T-helper 17 cell (primary cell): ENCODE measurements around the gene KRTAP5-1. TPM values are rescaled to one million over a fixed set of nuclear protein-coding genes. Genes with fewer than 3 reads are reported as not detected.

Experiments used
- ATAC-seq: fragments of 150-1000 bp; cut with Tn5 transposase; 2 replicates; pipeline ENCODE4 v1.10.0; 2021; ENCODE audit warnings: mild to moderate bottlenecking, moderate library complexity
- DNase-seq, 3 donors: peaks; one replicate each; pipeline versions ENCODE4 v3.0.0 to v3.0.0-alpha.2; 2020 to 2021
- H3K9me3 ChIP-seq: one replicate; pipeline ENCODE4 v1.7.0; 2013; ENCODE audit warnings: low read length, mild to moderate bottlenecking; ENCODE audit not compliant: control insufficient read depth, poor library complexity, severe bottlenecking
- H3K27ac Mint-ChIP-seq: one replicate; pipeline ENCODE4 v1.8.0; 2022; ENCODE audit warnings: mild to moderate bottlenecking, moderate library complexity, mixed read lengths
- H3K27me3 Mint-ChIP-seq: one replicate; pipeline ENCODE4 v1.8.0; 2022; ENCODE audit warnings: mixed read lengths
- H3K36me3 Mint-ChIP-seq: one replicate; pipeline ENCODE4 v1.8.0; 2022; ENCODE audit warnings: low read depth, mixed read lengths
- H3K4me1 Mint-ChIP-seq: one replicate; pipeline ENCODE4 v1.8.0; 2022; ENCODE audit warnings: mild to moderate bottlenecking, mixed read lengths
- H3K4me3 Mint-ChIP-seq: one replicate; pipeline ENCODE4 v1.8.0; 2022; ENCODE audit warnings: mild to moderate bottlenecking, moderate library complexity, mixed read lengths
- total RNA-seq, 4 donors: library from RNA in 2 of 4; stranded (reverse) in 2 of 4; gene quantifications; one replicate each; pipeline ENCODE4 v1.2.3 and lab custom pipeline; 2022 to 2026

The KRTAP5-1 gene
- total RNA-seq, 2 donors from 2014 or later: not detected

DNA sequence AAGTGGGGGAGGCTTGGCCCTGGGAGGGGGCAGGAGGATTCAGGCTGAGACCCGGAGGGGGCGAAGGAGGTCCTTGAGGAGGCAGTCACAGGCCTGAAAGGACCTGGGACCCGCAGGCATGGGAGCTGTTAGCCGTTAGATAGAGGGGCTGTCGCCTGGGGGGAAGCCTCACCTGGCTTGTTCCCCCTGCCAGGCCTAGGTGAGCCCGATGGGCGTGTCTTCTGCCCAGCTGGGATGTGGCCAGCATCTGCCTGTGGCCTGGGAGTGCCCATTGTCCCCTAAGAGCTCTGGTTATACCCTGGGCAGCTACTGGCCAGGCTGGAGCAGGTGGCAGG, 11.2 kb downstream of the KRTAP5-1 start:
- peak; percentile 3 for ATAC-seq
- Mint-ChIP-seq H3K4me1 (peaks cover 11% of the 10 kb centered on the region), H3K27me3 (no peaks in the 10 kb centered on the region), H3K4me3 (peak overlapping the region; percentile 91), H3K27ac (peak overlapping the region; percentile 89), H3K36me3 (no peaks in the 10 kb centered on the region)
- DNase-seq: no peak
- peaks cover 9% of the 10 kb centered on the region for H3K9me3 ChIP-seq

DNA sequence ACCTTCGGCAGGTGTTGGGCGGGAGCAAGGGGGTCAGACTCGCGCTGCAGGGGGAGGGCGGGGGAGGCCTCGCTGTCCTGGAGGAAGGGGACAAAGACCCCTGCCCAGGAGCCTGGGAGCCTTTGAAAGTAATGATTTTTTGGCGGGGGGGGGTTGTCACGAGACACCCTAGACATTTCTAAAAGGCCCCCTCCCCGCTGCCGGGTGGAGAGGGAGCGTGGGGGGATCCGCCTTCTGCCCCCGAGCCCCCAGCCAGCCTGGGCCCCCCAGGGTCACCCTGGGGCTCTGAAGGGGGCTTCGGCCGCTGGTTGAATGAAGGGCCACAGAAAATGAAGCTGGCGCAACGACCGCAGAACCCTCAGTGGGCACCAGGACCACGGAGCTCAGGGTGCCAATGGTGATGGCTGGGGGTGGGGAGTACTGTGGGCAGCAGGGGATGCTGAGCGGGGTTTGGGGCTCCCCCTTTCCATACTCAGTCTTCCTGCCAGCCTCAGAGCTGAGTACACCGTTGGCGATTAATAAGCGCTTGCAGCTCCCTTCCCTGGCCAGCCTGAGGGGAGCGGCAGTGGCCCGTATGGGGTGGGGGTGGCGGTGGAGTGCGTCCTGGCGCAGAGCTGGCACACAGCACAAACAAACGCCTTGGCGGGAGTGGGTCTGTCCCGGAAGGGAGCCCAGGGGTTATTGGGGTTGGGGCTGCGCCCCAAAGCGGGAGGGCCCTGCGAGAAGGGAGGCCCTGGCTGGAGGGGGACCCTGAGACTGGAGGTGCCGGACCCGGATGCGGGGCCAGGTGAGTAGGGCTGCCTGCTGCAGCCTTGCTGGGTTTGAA, 11.8 kb downstream of the KRTAP5-1 start:
- Mint-ChIP-seq H3K36me3 (no peaks in the 10 kb centered on the region), H3K27me3 (no peaks in the 10 kb centered on the region), H3K4me1 (peaks cover 13% of the 10 kb centered on the region), H3K4me3 (peak overlapping the region; percentile 91), H3K27ac (peak overlapping the region; percentile 89)
- peaks cover 4% of the 10 kb centered on the region for H3K9me3 ChIP-seq
- DNase-seq (peak in 1 of 3 donors; percentile 37), ATAC-seq (peak; percentile 18)

DNA sequence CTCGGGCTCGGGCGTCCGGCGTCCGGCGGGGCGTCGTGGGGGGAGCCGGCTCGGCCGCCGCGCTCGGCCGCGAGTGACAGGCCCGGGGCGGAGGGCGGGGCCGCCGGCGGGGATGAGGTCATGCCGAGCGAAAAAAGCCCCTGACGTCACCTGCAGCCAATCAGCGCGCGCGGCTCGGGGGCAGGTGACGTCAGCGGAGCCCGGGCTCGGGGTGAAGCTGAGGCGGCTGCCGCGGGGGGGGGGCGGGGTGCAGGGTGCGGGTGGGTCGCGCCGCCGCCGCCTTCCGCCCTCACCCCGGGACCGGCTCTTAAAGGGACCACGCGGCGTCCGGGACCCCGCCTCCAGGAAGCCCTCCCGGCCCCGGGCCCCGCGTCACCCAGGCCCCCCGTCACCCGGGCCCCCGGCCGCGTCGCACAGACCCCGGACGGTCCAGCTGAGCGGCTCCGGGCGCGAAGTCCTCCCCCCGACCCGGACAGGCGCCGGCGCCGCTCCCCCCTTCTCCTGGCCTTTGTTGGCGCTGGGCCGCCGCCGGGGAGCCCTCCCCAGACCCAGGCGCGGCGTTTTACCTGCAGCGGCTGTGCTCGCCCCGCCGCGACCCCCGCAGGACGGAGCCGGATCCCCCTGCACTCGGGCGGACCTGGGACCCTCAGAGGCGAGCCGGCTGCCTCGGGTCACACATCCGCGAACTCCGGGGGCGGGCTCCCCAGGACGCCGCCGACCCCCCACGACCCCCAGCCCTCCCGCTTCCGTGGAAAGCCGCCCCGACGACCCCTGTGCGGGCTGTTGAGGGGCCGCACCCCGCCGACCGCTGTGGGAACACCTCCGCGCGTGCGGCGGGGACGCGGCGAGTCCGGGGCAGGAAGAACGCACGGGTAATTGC, 12.6 kb downstream of the KRTAP5-1 start, which contains the start of gene DUSP8:
DUSP8 (minus strand) TSS at position 75 of the 880 bp plus-strand sequence. CDS start 6,445 bp downstream, outside the sequence.
- peaks cover 14% of the 10 kb centered on the region for H3K4me1 Mint-ChIP-seq
- ATAC-seq (peak; percentile 64), DNase-seq (peak; percentile 96 to 98 (median 97))
- H3K4me3 Mint-ChIP-seq: peak within 1 kb of the TSS; percentile 91
- no peaks in the 10 kb centered on the region for H3K27me3 Mint-ChIP-seq
- no peaks in the 10 kb centered on the region for H3K9me3 ChIP-seq
- H3K27ac Mint-ChIP-seq: peak within 1 kb of the TSS; percentile 89
- H3K36me3 Mint-ChIP-seq: no peaks in the 10 kb centered on the region

DNA sequence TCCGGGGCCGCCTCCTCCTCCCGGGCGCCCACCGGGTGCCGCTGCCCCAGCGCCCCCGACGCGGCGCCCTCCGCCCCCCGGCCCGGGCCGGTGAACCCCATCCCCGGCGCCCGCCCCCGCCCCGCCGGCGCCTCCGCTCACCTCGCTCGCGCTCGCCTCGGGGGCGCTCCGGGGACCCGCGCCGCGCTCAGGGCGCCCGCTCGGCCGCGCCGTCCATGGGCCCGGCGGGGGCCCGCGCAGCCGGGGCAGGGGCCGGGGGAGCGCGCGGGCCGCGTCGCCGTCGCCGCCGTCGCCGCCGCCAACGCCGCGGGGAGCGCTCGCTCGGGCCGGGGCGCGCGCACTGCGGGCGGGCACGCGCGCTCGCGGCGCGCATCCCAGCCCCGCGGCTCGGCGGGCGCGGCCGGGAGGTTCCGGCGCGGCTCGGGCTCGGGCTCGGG, 13.3 kb downstream of the KRTAP5-1 start:
- ATAC-seq (no peak), DNase-seq (no peak)
- H3K27ac Mint-ChIP-seq: no peak overlapping the region
- H3K9me3 ChIP-seq: no peaks in the 10 kb centered on the region
- H3K4me3 Mint-ChIP-seq: peak overlapping the region; percentile 39
- H3K36me3 Mint-ChIP-seq: no peaks in the 10 kb centered on the region
- H3K27me3 Mint-ChIP-seq: no peaks in the 10 kb centered on the region
- H3K4me1 Mint-ChIP-seq: peaks cover 16% of the 10 kb centered on the region

DNA sequence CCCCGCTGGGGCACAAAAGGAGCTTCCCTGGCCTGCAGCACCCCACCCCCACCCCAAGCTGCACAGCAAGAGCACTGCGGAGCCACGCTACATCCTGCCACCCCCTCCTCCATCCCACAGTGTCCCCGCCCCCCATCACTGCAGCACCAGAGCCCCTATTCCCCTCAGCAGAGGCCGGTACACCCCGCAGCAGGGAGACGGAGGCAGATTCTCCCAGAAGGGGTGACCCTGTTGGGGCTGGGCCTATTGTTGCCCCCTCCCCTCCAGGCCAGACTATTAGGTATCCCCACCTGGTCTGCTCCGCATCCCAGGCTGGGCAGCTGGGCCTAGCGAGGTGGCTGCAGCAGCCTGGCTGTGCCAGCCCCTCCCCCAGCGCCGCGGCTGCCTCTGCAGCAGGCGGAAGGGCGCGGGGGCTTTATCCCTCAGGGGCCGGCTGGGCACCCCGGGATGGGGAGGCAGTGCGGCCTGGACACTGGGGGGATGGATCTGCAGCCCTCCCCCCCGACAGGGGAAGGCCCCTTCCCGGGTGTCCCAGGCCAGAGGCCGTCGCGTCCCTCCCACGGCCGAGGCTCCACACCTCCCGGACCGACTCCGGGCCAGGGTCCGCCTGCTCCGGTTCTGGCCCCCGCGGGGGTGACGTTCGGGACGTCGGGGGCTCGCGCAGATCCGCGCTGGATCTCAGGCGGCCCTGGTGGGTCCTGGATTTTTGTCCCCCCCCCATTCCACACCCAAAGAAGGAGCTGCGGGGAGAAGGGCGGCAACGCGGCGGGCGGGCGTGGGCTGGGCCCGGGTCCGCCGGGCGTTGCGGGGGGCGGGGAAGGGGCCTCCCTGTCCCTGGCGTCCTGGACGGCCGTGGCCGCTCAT, 14.0 kb downstream of the KRTAP5-1 start:
- H3K9me3 ChIP-seq: no peaks in the 10 kb centered on the region
- Mint-ChIP-seq H3K36me3 (no peaks in the 10 kb centered on the region), H3K4me3 (peak overlapping the region; percentile 84), H3K27ac (peak overlapping the region; percentile 72), H3K27me3 (no peaks in the 10 kb centered on the region), H3K4me1 (peaks cover 17% of the 10 kb centered on the region)
- no peak for ATAC-seq
- no peak for DNase-seq

DNA sequence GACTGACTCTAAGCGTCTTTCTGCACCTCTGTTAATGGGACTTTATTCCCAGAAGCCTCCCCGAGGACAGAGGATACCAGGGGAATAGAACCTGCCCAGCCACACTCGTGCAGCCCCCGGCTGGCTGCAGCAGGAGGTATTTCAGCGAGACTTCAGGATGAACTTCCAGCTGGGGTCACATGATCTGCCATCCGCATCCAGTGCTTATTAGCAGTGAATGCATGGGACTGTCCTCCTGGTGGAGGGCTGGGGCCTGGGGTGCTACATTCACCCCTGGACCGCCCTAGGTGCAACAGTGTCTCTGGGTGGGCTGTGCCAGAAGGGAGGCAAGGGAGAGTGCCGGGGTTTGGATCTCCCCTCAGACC, 14.6 kb downstream of the KRTAP5-1 start:
- H3K4me1 Mint-ChIP-seq: peaks cover 18% of the 10 kb centered on the region

DNA sequence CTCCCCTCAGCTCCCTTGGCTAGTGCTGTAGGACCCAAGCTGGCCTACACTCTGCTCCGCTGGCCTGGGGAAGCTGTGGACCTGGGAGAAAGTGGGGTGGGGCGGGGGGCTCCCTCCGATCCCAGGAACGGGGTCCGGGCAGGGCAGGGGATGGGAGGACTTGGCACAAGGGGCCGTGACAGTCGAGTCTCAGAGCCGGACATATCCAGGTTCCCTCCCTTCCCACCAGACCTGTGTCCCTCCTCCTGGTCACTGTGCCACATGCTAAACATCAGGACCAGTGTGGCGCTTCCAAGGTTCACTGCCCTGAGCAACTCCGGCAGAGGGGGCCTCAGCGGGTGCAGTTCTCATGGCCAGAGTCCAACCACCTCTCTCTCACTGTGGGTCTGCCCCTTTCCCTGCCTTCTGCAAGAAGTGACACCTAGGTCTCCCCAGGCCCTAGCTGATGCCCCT, 15.1 kb downstream of the KRTAP5-1 start:
- Mint-ChIP-seq H3K27me3 (no peaks in the 10 kb centered on the region), H3K27ac (peak overlapping the region; percentile 72), H3K36me3 (no peaks in the 10 kb centered on the region), H3K4me3 (peak overlapping the region; percentile 84), H3K4me1 (peaks cover 18% of the 10 kb centered on the region)
- no peaks in the 10 kb centered on the region for H3K9me3 ChIP-seq
- no peak for ATAC-seq
- peak in 1 of 3 donors; percentile 5 for DNase-seq

More for the DNA sequence above, 14.6 kb downstream of the KRTAP5-1 start:
- Mint-ChIP-seq H3K36me3 (no peaks in the 10 kb centered on the region), H3K27me3 (no peaks in the 10 kb centered on the region), H3K4me3 (peak overlapping the region; percentile 84), H3K27ac (peak overlapping the region; percentile 72)
- H3K9me3 ChIP-seq: no peaks in the 10 kb centered on the region
- ATAC-seq: no peak
- DNase-seq: no peak

DNA sequence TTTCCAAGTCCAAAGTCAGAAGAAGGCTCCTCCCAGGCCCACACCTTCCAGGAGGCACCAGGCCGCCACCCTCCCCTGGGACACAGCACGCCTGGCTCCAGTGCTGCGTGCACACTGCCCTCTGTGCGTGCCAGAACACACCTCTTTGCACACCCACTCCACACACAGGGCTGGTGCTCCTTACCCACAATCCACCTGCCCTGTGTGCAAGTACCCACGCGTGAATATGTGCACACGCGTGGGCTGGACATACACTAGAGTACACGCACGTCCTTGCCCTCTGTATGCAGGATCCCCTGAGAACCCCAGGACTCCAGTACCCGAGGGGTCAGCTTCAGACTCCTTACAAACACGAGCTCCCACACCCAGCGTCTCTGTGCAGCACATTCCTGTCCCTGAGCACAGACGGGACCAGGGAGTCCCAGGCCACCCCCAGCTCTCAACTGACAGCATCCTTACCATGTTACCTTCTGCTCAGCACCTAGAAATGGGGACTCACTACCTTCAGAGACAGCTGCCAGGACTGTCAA, 15.8 kb downstream of the KRTAP5-1 start:
- H3K4me3 Mint-ChIP-seq: peak overlapping the region; percentile 68
- no peak for ATAC-seq
- H3K27ac Mint-ChIP-seq: peak overlapping the region; percentile 72

DNA sequence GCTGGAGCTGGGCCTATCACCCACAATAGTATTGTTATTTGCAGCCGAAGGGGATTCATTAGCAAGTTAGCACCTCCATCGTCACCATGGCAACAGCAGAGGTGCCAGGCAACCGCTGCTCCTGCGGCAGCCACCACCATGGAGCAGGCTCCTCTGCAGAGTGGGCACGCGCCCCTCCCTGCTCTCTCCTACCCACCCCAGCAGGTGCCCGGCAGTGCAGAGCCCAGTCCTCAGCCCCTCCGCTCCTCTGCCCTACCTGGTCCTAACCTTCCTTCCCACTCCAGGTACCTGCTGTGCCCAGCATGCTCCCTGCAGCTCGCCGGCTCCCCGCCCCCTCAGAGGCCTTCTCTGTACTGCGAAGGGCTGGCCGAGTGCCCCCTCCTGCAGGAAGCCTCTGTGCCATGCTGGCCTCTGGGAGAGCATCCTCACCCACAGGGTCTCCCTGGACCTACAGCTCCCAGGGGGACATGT, 16.6 kb downstream of the KRTAP5-1 start:
- ATAC-seq (no peak), DNase-seq (peak in 1 of 3 donors; percentile 21)
- peak overlapping the region; percentile 68 for H3K4me3 Mint-ChIP-seq
- no peaks in the 10 kb centered on the region for H3K27me3 Mint-ChIP-seq
- H3K9me3 ChIP-seq: no peaks in the 10 kb centered on the region
- H3K4me1 Mint-ChIP-seq: peaks cover 13% of the 10 kb centered on the region
- H3K27ac Mint-ChIP-seq: peak overlapping the region; percentile 72
- H3K36me3 Mint-ChIP-seq: no peaks in the 10 kb centered on the region

More for the DNA sequence above, 15.8 kb downstream of the KRTAP5-1 start:
- Mint-ChIP-seq H3K36me3 (no peaks in the 10 kb centered on the region), H3K4me1 (peaks cover 18% of the 10 kb centered on the region), H3K27me3 (no peaks in the 10 kb centered on the region)
- no peak for DNase-seq
- H3K9me3 ChIP-seq: no peaks in the 10 kb centered on the region

DNA sequence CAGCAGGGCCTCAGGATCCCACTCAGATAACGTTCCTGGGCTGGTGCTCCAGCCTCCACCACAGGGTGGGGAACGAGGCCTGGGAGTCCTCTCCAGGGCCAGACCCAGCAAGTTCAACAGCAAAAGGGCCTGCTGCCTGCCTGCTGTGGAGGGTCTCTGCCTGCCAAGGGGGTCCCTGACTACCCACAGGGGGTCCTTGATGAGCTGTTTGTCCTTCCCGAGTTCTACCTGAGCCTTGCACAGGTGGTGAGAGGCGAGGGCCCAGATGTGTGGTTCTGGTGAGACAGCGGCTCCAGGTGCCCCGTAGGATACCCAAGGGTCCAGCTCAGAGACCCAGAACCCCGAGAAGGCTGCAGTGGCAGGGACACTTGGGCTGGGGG, 17.4 kb downstream of the KRTAP5-1 start:
- Mint-ChIP-seq H3K27ac (no peak overlapping the region), H3K27me3 (no peaks in the 10 kb centered on the region), H3K4me1 (peaks cover 12% of the 10 kb centered on the region), H3K4me3 (peak overlapping the region; percentile 43), H3K36me3 (no peaks in the 10 kb centered on the region)
- DNase-seq: peak in 1 of 3 donors; percentile 7
- ATAC-seq: no peak
- H3K9me3 ChIP-seq: no peaks in the 10 kb centered on the region

DNA sequence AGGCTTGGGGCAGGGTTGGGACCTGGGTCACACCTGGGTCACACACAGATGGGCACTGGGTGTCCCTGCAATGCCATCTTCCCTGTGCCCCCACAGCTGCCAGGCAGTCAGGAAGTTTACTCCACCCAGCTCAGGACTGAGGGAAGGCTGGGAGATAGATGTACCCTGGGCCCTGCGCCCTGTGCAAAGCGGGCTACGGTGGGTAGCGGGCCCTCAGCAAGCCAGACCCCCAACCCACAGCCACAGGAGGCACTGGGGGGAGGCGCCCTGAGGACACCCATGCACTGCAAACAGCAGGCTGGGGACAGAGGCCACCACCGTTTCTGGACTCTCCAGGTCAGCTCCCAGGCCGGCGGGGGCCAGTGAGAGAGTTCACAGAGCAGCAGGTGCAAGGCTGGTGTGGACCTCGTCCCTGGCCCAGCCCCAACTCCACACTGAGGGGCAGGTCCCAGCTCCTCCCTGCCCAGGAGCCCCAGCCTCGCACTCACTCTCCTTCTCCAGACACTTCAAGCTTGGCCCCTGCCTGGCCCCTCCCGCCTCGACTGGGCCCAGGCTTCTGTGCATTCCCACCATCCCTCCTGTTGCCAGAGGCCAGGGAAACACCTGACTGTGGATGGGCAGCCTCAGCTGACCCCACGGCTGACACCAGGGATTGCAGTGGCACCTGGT, 17.9 kb downstream of the KRTAP5-1 start:
- Mint-ChIP-seq H3K27ac (no peak overlapping the region), H3K27me3 (no peaks in the 10 kb centered on the region)

More for the DNA sequence above, 17.9 kb downstream of the KRTAP5-1 start:
- peak overlapping the region; percentile 43 for H3K4me3 Mint-ChIP-seq
- no peaks in the 10 kb centered on the region for H3K9me3 ChIP-seq
- DNase-seq (peak in 1 of 3 donors; percentile 9), ATAC-seq (no peak)
- H3K36me3 Mint-ChIP-seq: no peaks in the 10 kb centered on the region
- H3K4me1 Mint-ChIP-seq: peaks cover 12% of the 10 kb centered on the region
